Testis (tissue), 5 donors: ENCODE measurements around the gene NEUROD4. TPM values are rescaled to one million over a fixed set of nuclear protein-coding genes. Genes with fewer than 3 reads are reported as not detected.
A peak's percentile ranks its signal among the peaks of the same experiment; 100 is the strongest.

Source experiments
- DNase-seq: peaks from one replicate; pipeline ENCODE4 v3.0.0-alpha.2; 2019
- H3K27ac ChIP-seq, 2 donors: fragments of 200-600 bp; sonication (generic); one replicate each; pipeline ENCODE4 v1.5.1; 2019
- H3K27me3 ChIP-seq: fragments of 200-600 bp; sonication (generic); one replicate; pipeline ENCODE4 v1.5.1; 2019
- H3K36me3 ChIP-seq: fragments of 200-600 bp; sonication (generic); one replicate; pipeline ENCODE4 v1.5.1; 2017; ENCODE audit warnings: low read depth; ENCODE audit errors: missing control alignments
- H3K4me1 ChIP-seq: fragments of 200-600 bp; sonication (generic); one replicate; pipeline ENCODE4 v1.5.1; 2019
- H3K4me3 ChIP-seq, 2 donors: fragments of 200-600 bp; sonication (generic); one replicate each; pipeline ENCODE4 v1.5.1; 2017 to 2019
- H3K9me3 ChIP-seq: fragments of 200-600 bp; sonication (generic); one replicate; pipeline ENCODE4 v1.5.1; 2017
- CTCF ChIP-seq, 3 experiments: fragments of 450-650 bp in 2 of 3; fragments of 200-600 bp in 1 of 3; sonication (generic) in 1 of 3; IDR thresholded peaks; one replicate each; pipeline ENCODE4 v1.5.1; 2016 to 2019; ENCODE audit warnings: antibody characterized with exemption in 3 of 3, mild to moderate bottlenecking in 2 of 3, moderate library complexity in 1 of 3
- POLR2A ChIP-seq: fragments of 450-650 bp; IDR thresholded peaks from one replicate; pipeline ENCODE4 v1.6.1; 2017; ENCODE audit warnings: antibody characterized with exemption, mild to moderate bottlenecking, moderate library complexity
- WGBS, 2 donors: methylation state at CpG; one replicate each; pipeline ENCODE4 v1.1.5; 2018; 5-methylcytosine and 5-hydroxymethylcytosine counted together
- intact Hi-C: fragments of 100-400 bp; cut with DNase I; formaldehyde crosslinking; loops from one replicate; pipeline ENCODE4 v1.15.1; 2023; ENCODE audit warnings: low total_unique reads
- long read RNA-seq, 2 donors: transcript quantifications; one replicate each; lab custom pipeline, GENCODE V29; 2026
- polyA plus RNA-seq: library from polyadenylated mRNA; stranded (reverse); fragments of 350-450 nt; fragmentation: Illumina TruSeq; extraction: RNeasy Lipid Tissue Mini Kit (QIAGEN cat#74804); gene quantifications from one replicate; pipeline ENCODE4 v1.2.3, GENCODE V29; 2014; ENCODE audit warnings: low read depth, low replicate concordance; ENCODE audit not compliant: insufficient read depth
- total RNA-seq, 2 donors: library from RNA; depleted of rRNA; stranded (reverse); fragments of >200 nt; gene quantifications; one replicate each; pipeline ENCODE4 v1.2.3, GENCODE V29; 2016

The NEUROD4 gene
- total RNA-seq (under 1 TPM in 1 of 2 donors, not detected in 1; 0.31 TPM), polyA plus RNA-seq (0.09 TPM)
- long read RNA-seq, donor 1, result 0 reads
- long read RNA-seq, donor 2, result 0 reads

GRCh38 chr12:55019784-55020183 lies at the start of gene NEUROD4:
Gene NEUROD4 (plus strand): TSS chr12:55019974. CDS start chr12:55026440, 6,466 bp downstream.
- Histone ChIP-seq H3K27me3 (no peaks in the 10 kb centered on the region), H3K36me3 (no peaks in the 10 kb centered on the region), H3K27ac (no peak within 1 kb of the TSS), H3K9me3 (no peaks in the 10 kb centered on the region), H3K4me3 (peak within 1 kb of the TSS in 1 of 2 donors; percentile 1), H3K4me1 (no peaks in the 10 kb centered on the region)
- TF ChIP-seq POLR2A, result no peak
- TF ChIP-seq CTCF (IDR thresholded peaks at IDR 0.05), result no peak
- WGBS, 2 donors, result 0 to 1% methylated on average over 9 to 13 of the region's 13 CpGs
- intact Hi-C loops, result no loop called here
- peak; percentile 75 for DNase-seq

GRCh38 chr12:54970741-54971140 lies 49.0 kb upstream of the NEUROD4 start:
- no peaks in the 10 kb centered on the region for H3K9me3 ChIP-seq
- no peaks in the 10 kb centered on the region for H3K36me3 ChIP-seq
- TF ChIP-seq POLR2A, result no peak
- no peak for TF ChIP-seq CTCF (IDR thresholded peaks at IDR 0.05)
- 86 to 91% methylated on average over 3 of the region's 3 CpGs for WGBS, 2 donors
- intact Hi-C loops, result no loop called here
- no peak overlapping the region for H3K27ac ChIP-seq
- DNase-seq, result no peak
- no peaks in the 10 kb centered on the region for H3K27me3 ChIP-seq
- H3K4me1 ChIP-seq, result no peaks in the 10 kb centered on the region
- no peak overlapping the region for H3K4me3 ChIP-seq

- DNase-seq, result no peak
- TF ChIP-seq POLR2A (no peak), CTCF (IDR thresholded peaks at IDR 0.05) (no peak)
- no peaks in the 10 kb centered on the region for H3K36me3 ChIP-seq
- peaks cover 4% of the 10 kb centered on the region for H3K4me1 ChIP-seq
- 81 to 84% methylated on average over 3 of the region's 3 CpGs for WGBS, 2 donors
- no peaks in the 10 kb centered on the region for H3K9me3 ChIP-seq
- intact Hi-C loops, result no loop called here
- H3K4me3 ChIP-seq, result no peak overlapping the region
- H3K27me3 ChIP-seq, result no peaks in the 10 kb centered on the region
- H3K27ac ChIP-seq, result no peak overlapping the region
These were observed 46.2 kb upstream of the NEUROD4 start for GRCh38 chr12:54973556-54973955.

- H3K9me3 ChIP-seq, result no peaks in the 10 kb centered on the region
- no peaks in the 10 kb centered on the region for H3K36me3 ChIP-seq
- TF ChIP-seq POLR2A (no peak), CTCF (IDR thresholded peaks at IDR 0.05) (no peak)
- H3K27me3 ChIP-seq, result no peaks in the 10 kb centered on the region
- no peak for DNase-seq
- H3K4me1 ChIP-seq, result peaks cover 4% of the 10 kb centered on the region
- H3K27ac ChIP-seq, result no peak overlapping the region
- WGBS, 2 donors, result 83 to 91% methylated on average over 5 to 12 of the region's 12 CpGs
- no peak overlapping the region for H3K4me3 ChIP-seq
- intact Hi-C loops, result no loop called here
These were observed 45.5 kb upstream of the NEUROD4 start for GRCh38 chr12:54974279-54974678.

- WGBS, 2 donors, result 76 to 79% methylated on average over 2 of the region's 2 CpGs
- intact Hi-C loops, result no loop called here
- Histone ChIP-seq H3K36me3 (no peaks in the 10 kb centered on the region), H3K27ac (no peak overlapping the region), H3K4me1 (peaks cover 4% of the 10 kb centered on the region), H3K4me3 (no peak overlapping the region), H3K9me3 (no peaks in the 10 kb centered on the region), H3K27me3 (no peaks in the 10 kb centered on the region)
- DNase-seq, result no peak
- TF ChIP-seq CTCF (IDR thresholded peaks at IDR 0.05) (no peak), POLR2A (no peak)
These were observed 44.5 kb upstream of the NEUROD4 start for GRCh38 chr12:54975272-54975671.
